ENCODE data around the gene CLEC16A. TPM values are rescaled to one million over a fixed set of nuclear protein-coding genes. Genes with fewer than 3 reads are reported as not detected.

The CLEC16A gene
- total and polyA plus RNA-seq, 9 of the 15 experiments (the other 6 are each of a cell fraction or from before 2014, with no cell fraction given), result 1.00 to 22.3 (median 10.0) TPM

GRCh38 chr16:10941127-10941933, 3.0 kb upstream of the CLEC16A start:
- H3K4me2 ChIP-seq (ENCODE audit: insufficient read depth, low read length), result peak overlapping the region; percentile 87
- H4K20me1 ChIP-seq (replicated peaks; ENCODE audit: control insufficient read depth, insufficient read depth, low read length), result peaks cover 45% of the 10 kb centered on the region
- DNase-seq (ENCODE audit: extremely low read depth in 1 of 4, low spot score in 3 of 4), result peak in 1 of 4 experiments; percentile 18
- peak overlapping the region; percentile 67 to 89 for H3K9ac ChIP-seq (ENCODE audit: insufficient read depth in 1 of 2, low read depth in 2 of 2, low read length in 2 of 2)
- intact Hi-C loops (cut with micrococcal nuclease) (no loop called here), in situ Hi-C loops (cut with MboI) (no loop called here)
- 0 out of 2 replicates have a peak overlapping the region, but pooled peaks have one; percentile 9 for H2AFZ ChIP-seq (ENCODE audit: low read depth, low read length)
- peaks cover 16% of the 10 kb centered on the region for H3K9me1 ChIP-seq (ENCODE audit: control insufficient read depth, insufficient read depth, low read length)
- POLR2A ChIA-PET, result no interaction called here
- no peaks in the 10 kb centered on the region for H3K27me3 ChIP-seq (ENCODE audit: control insufficient read depth in 2 of 2, insufficient read depth in 2 of 2, low read length in 2 of 2)
- no peak for FAIRE-seq
- peak overlapping the region; percentile 64 for H3K4me3 ChIP-seq
- H3K4me1 ChIP-seq (replicated peaks in 1 of 2; ENCODE audit: control insufficient read depth in 2 of 2, insufficient read depth in 2 of 2, low read length in 2 of 2), result peaks cover 42 to 57% of the 10 kb centered on the region in 2 experiments
- no peaks in the 10 kb centered on the region for H3K9me3 ChIP-seq (replicated peaks; ENCODE audit: control insufficient read depth, insufficient read depth, low read depth, low read length)
- H3K79me2 ChIP-seq (ENCODE audit: control insufficient read depth, insufficient read depth, low read length), result peaks cover 68% of the 10 kb centered on the region
- no peak overlapping the region; the same call in 2 of the 3 replicates for H3K27ac ChIP-seq (ENCODE audit: extremely low read depth, low read depth, low read length)
- peaks cover 32% of the 10 kb centered on the region; the same call in 2 of the 3 replicates for H3K36me3 ChIP-seq (ENCODE audit: control insufficient read depth, insufficient read depth, low read length)
- ATAC-seq, result peak; percentile 1; the same call in 2 of the 3 replicates
- CTCF ChIA-PET (ENCODE audit: low intra/inter-chr PET ratio), result interaction anchor here (0.5 kb wide), 1 partner anchor 204 kb away, joined by 3 read pairs; no protein-coding TSS in a partner anchor
- 4% methylated on average over 29 of the region's 36 CpGs for WGBS (ENCODE audit: insufficient coverage, low coverage, missing lambda C conversion rate)
- BruUV-seq (replicated peaks), result no TSS peak
- TF ChIP-seq CCAR2 (IDR thresholded peaks at IDR 0.05; ENCODE audit: low read depth, low read length) (no peak), MYC (IDR thresholded peaks at IDR 0.05; ENCODE audit: low read depth, low read length) (no peak), MYC (CRISPR knock-in tag; IDR thresholded peaks at IDR 0.05; ENCODE audit: borderline replicate concordance, low read depth) (peak; percentile 30; the same call in 1 of the 2 replicates), JUND (IDR thresholded peaks at IDR 0.05; ENCODE audit: borderline replicate concordance, low read depth, low read length) (no peak), JUND (tag; IDR thresholded peaks at IDR 0.05; ENCODE audit: borderline replicate concordance, low read depth, low read length) (no peak), ZNF830 (CRISPR knock-in tag; IDR thresholded peaks at IDR 0.05) (no peak), HDAC6 (IDR thresholded peaks at IDR 0.05; ENCODE audit: low read depth, low read length) (no peak), MLX (CRISPR knock-in tag; conservative IDR thresholded peaks at IDR 0.05) (no peak), CBX5 (IDR thresholded peaks at IDR 0.05; ENCODE audit: borderline replicate concordance, low read depth) (no peak), SREBF1 (IDR thresholded peaks at IDR 0.05; ENCODE audit: borderline replicate concordance, low read depth, low read length) (no peak), ZKSCAN8 (CRISPR knock-in tag; IDR thresholded peaks at IDR 0.05) (no peak), L3MBTL2 (IDR thresholded peaks at IDR 0.05) (peak; percentile 46; the same call in 1 of the 2 replicates), ZNF232 (CRISPR knock-in tag; IDR thresholded peaks at IDR 0.05) (0 out of 2 replicates have a peak, but pooled peaks have one; percentile 16), NKRF (IDR thresholded peaks at IDR 0.05; ENCODE audit: borderline replicate concordance) (no peak), GABPB2 (CRISPR knock-in tag; conservative IDR thresholded peaks at IDR 0.05) (no peak), ARHGAP35 (IDR thresholded peaks at IDR 0.05; ENCODE audit: partially characterized antibody) (peak; percentile 29), TAF7 (tag; IDR thresholded peaks at IDR 0.05) (no peak), HNRNPL (IDR thresholded peaks at IDR 0.05; ENCODE audit: low read depth, low read length) (no peak), NUFIP1 (IDR thresholded peaks at IDR 0.05; ENCODE audit: partially characterized antibody) (no peak), ELF2 (CRISPR knock-in tag; IDR thresholded peaks at IDR 0.05) (no peak), ZFX (CRISPR knock-in tag; IDR thresholded peaks at IDR 0.05) (0 out of 2 replicates have a peak, but pooled peaks have one; percentile 9), CBX1 (IDR thresholded peaks at IDR 0.05; ENCODE audit: low read depth) (no peak)

Measured in K562 (cell line).